GM19438 (cell line): ENCODE measurements around the gene HS3ST6.
"Not testable (repeated sequence)": the region's sequence is repeated elsewhere in the genome, so short reads cannot be mapped to it uniquely, and the experiment has no call there.

Experiments used
- ATAC-seq: cut with Tn5 transposase; IDR thresholded peaks from one replicate; pipeline ENCODE4 v1.9.1; 2021; ENCODE audit warnings: low read depth; ENCODE audit not compliant: unreplicated experiment

HS3ST6 gene

DNA sequence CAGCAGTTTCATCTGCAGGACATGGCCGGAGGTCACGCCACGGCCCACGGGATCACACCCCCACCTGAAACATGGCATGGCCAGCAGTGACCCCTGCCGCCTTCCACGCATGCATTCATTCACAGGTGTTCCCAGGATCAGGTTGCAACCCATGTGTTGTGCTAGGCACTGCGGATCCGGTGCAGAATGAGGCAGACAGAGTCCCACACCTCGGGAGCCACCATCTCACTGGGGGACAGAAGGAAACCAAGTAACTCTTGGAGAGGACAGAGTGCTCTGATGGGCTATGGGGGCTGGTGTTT, 29.1 kb upstream of the HS3ST6 start:
- no peak for ATAC-seq

DNA sequence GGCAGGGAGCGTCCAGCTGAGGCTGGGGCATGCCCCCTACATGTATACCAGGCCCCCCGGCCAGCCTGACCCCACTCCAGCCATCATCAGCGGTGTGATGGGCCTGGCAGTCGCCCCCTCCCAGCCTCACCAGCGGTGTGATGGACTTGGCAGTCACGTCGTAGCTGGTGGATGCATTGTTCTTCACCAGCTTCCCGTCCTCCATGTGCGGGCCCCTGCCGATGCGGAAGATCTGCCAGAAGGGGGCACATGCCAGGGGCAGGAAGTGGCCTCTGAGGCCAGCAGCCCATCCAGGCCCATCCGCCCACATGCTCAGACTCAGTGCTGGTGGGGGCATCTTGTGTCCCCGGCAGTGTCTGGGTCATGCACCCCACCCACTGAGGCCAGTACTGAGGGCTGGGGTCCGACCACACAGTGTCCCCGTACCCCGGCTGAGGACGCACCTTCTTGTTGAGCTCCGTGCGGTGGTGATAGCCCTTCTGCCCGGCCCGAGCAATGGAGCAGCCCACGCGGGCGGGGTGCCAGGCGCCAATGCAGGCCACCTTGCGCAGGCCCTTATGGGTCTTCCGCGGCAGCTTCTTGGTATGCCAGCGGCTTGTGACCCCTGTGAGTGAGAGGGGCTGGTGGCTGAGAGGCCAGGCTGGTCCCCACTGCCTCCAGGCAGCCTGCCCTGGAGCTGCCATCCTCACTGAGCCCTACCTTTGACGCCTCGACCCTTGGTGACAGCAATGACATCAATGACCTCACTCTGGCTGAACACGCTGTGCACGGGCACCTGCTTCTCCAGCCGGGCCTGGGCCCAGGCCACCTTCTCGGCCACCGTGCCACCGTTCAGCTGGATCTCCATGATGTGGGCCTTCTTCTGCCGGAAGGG, 28.5 kb upstream of the HS3ST6 start:
- ATAC-seq, result no peak

DNA sequence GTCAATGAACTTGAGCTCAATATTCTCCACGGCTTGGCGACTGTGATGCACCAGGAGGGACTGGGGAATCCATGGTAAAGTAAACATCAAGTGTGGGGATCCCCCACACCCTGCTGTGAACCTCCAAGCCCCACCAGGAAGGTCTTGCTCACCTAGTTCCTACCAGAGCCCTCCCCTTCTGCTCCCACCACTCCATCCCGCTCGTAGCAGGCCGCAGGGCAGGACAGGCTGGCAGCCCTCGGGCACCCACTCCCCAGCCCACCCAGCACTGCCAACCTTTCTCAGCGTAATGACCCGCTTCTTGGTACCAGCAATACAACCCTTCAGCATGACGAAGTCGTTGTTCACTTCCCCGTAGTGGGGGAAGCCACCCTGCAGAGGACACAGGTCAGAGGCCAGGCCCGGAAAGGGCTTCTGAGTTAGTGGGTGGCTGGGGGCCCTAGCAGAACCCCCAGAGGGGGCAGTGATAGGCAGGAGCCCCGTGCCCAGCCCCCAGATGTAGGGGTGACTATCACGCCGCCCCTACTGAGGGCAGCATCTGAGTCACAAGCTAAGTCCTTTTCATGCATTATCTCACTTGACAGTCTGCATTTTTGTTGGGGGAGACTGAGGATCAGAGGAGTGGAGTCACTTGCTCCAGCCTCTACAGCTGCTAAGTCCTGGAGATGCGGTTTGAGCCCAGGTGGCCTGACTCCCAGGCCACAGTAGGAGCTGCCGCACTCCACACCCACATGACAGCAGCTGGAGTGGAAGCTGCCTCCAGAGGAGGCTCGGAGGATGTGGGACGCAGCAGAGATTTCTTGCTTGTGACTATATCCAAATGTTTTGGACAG, 27.6 kb upstream of the HS3ST6 start:
- no peak for ATAC-seq

DNA sequence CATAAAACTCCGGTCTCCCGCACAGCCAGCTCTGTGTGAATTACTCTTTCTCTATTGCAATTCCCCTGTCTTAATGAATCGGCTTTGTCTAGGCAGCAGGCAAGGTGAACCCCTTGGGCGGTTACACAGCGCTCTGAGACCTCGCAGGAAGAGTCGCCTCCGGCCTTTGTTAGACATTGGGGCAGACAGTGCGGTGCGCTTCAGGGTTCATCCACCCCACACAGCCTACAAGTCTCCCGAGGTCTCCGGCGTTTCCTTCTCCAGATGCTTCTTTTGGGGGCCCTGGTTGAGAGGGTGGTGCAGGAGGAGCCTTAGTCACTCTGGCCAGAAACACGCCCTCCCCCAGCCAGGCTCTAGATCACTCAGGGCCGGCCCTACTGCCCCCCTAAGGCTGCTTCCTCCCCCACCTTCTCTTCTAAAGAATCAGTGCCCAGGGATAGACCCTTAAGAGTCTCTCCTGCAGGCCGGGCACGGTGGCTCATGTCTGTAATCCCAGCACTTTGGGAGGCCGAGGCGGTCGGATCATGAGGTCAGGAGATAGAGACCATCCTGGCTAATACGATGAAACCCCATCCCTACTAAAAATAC, 26.5 kb upstream of the HS3ST6 start:
- ATAC-seq, result no peak

DNA sequence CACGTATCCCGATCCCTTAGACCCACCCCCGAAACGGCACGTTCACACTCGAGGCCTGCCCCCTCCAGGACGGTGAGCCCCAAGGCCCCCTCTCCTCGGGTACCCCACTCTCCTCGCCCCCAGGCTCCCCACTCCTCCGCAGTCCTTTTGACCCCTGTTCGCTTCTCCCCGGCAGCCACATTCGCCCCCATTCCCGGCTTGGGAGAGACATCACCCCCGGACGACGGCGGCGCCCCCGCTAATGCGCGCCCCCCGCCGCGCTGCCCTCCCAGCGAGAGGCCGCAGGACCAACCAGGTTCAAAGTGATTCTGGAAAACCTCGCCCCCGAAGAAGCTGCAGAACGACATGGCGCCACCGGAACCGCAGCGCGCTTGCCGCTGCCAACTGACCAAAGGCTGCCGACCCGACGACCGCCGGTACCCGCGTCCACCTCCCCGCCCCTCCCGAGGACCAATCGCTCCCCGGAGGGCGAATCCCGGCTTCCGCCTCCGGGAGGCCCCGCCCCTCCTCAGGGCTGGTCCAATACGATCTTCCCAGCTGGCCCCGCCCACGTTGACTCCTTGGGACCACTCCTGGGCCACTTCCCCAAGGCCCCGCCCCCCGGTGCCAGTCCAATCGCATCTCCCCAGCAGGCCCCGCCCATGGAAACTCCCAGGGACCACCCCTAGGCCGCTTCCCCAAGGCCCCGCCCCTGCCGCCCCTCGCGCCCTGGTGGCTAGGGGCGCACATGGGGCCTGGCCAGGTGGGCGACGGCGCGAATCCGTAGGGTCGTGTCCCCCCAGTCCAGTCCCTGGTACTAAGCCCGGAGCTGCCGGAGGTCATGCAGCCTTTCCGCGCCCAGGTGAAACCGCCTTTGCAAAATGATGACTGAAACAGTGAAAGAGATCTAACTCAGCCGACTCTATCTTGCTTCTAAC, 24.9 kb upstream of the HS3ST6 start, which contains the start of gene MSRB1:
Gene MSRB1 (minus strand): TSS at position 390 of the 917 bp plus-strand sequence. CDS start 43 bp downstream, at position 347.
- ATAC-seq, result peak; percentile 93

DNA sequence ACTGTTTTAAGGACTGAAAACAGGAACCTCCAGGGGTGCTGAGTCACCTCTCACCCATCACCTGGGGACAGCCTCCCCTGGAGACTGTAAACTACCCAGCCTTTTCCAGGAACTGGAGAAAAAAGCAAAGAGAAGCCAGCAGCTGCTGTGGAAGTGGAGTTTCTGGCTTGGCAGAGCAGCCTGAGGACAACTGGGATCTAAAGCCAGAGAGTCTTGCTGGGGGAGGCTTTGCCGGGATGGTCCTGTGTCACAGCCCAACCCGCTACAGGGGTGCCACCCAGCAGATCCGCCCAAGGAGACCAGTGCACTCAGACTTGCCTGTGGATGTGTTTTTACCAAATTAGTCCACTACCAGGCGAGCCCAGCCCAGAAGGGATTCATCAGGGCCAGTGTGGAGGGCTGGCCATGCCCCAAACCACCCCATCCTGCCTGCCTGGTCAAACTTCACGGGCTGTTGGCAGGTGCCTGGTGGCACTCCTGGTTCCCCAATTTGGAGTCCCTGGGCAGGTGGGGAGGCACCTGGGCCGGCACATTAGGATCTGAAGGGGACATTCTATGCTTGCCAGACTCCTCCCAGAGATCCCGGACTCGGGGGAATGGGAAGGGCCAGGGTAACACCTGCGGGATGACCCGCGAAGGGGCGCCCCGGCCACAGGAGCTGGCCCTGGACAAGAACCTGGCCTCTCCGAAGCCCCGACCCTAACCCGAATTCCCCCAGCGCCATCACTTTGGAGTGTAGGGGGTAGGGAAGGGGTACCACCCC, 24.0 kb upstream of the HS3ST6 start:
- ATAC-seq, result no peak

DNA sequence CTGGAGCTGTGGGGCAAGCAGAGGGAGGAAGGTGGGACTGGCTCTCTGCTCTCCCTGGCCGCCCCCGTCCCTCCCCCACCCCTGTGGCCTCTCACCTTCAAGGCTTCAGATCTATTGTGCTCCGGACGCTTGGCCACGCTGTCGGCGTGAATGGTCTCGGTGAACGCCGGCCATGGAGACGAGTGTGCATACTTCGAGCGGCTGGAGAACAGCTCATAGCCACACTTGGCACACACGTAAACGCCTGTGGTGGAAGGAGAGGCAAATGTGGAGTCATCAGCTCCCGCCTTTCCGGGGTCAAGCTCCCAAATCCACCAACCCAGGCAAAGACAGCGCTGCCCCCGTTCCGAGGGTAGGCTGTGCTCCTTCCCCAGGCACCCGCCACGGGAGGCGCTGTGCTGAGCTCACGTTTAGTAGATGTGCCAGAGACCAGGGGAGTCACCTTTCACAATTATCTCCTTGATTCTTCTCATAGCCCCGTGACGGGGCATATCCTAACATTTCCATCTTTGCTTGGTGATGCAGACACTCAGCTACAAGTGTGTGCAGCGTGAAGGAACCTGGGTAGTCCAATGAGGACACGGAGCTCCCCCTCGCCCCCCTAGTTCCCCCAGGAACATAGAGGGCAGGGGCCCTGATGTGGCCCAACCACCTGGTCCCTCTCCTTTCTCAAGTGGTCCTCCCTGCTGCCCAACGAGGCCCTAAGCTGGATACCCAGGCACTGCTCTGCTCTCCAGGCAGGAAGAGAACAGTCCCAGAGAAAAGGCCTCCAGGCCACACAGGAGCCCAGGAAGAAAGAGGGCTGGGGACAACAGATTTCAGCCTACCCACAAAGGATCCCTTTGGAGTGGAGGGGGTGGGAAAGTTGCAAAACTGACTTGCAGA, 23.2 kb upstream of the HS3ST6 start:
- ATAC-seq, result no peak

DNA sequence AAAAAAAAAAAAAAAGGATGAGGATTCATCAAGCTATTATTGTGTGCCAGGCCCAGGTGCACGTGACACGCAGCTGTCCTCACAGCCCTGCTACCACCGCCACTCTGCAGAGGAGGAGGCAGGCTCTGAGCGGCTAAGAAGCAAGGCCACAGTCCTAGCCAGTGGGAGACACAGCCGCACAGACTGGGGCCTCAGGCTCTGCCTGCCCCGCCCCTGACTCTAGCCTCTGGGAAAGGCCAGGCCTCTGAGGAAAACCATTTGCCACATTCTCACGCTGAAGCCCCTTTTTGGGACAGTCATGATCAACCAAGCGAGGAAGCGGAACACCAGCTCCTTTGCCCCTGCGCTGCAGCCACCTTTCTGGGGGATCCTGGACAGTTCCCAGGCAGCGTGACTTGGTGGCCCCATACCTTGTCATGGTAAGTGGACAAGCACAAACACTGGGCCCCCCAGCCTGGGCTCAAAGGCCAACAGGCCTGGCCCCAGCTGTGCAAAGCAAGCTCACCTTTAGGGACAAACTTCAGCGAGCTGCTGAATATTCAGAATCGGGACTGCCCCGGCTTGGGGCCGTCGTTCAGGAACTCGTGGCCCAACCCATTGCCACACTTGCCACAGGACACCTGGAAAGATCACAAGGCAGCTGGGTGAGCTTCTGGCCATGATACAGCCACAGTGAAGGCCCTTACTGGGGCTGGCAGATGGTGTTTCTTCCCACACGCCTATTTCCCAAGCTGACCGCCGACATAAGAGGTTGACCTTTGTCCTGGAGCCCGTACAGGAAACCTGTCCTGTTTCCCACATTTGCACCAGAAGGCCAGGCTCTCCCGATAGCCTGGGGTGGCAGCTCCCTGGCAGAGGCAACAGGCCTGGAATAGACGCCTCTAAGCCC, 22.3 kb upstream of the HS3ST6 start:
- no peak for ATAC-seq

DNA sequence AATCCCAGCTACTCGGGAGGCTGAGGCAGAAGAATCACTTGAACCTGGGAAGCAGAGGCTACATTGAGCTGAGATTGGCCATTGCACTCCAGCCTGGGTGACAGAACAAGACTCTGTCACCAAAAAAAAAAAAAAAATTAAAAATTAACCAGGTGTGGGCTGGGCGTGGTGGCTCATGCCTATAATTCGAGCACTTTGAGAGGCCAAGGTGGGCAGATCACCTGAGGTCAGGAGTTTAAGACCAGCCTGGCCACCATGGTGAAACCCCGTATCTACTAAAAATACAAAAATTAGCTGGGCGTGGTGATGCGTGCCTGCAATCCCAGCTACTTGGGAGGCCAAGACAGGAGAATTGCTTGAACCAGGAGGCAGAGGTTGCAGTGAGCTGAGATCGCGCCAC, 21.6 kb upstream of the HS3ST6 start:
- not testable (repeated sequence) for ATAC-seq

DNA sequence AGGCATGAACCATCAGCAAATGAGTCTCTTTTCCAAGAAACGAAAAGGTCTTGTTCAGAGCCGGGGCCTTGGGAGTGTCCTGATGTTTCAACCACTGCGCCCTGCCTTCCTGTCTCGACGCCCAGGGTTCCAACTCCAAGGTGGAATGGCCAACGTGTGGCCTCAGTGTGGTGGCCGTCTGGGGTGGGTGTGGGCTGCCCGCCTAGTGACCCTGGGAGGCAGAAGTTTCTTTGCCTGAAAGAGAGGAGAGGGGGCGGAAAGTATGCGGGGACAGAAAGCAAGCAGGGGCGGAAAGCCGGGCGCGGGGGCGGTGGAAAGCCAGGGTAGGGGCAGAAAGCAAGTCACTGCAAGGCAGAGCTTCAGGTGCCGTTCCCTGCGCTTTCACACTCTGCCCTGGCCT, 20.7 kb upstream of the HS3ST6 start:
- ATAC-seq, result no peak

DNA sequence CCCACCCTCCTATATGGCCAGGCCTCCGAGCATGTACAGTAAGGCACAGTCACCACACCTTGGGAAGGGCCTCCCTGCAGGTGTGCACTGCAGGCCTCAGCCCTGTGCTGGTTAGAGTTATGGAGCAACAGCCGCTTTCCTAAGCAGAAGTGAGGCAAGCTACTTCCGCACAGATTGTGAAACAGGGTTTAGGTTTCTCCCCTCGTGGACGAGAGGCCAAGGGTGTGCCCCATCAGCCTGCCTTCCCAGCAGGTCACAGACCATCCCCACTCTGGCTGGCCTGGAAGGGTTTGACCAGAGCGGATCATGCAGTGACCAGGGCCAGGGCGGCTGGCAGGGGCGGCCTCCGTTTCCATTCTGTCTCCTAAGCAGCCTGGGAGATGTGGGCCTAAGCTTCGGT, 20.1 kb upstream of the HS3ST6 start:
- ATAC-seq, result no peak

DNA sequence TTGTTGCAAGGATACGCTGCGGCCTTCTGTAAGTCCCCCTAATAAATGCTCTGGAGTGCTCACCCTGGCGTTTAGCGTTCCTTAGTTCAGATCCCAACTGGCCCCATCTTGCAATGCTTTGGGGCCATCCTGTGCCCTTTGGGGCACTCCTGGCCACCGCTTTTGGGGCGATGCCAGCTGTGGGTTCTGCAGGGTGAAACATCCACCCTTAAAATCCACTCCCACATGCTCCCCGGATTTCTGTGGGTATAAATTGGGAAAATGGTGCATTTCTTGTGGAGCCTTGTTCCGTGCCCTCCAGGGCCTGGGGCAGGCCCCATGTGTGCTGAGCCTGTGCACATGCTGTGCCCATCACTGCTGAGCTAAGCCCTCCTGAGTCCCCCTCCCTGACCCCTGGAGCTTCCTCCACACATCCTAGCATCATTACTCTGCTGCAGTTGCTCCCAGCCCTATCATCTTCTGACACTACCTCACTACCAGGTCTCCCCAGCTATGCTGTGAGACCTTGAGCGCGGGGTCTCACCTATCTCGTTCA, 18.8 kb upstream of the HS3ST6 start:
- no peak for ATAC-seq

DNA sequence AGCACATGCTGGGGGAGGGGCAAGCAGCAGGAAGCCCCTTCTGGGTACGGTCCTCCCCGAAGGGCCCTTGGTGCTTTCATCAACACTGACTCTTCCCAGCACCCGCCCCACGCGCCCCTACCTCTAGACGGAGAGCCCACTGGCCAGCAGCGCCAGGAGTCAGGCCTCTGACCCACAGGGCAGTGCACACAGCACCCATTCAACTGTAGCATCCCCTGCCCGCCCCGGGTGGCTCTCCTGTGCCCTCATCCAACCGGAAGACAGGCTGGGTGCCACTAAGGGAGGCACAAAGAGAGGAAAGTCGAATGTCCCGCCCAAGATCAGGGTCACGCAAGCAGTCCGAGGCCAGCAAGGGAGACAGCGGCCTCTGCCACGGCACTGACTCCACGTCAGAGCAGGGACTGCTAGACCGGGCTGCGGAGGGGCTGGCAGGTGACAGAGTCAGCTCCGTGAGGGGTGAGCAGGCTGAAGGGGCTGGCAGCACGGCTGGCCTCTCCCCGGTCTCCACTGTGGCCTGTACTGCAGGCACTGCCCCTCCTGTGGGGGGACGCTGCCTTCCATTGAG, 15.0 kb upstream of the HS3ST6 start:
- ATAC-seq, result no peak

DNA sequence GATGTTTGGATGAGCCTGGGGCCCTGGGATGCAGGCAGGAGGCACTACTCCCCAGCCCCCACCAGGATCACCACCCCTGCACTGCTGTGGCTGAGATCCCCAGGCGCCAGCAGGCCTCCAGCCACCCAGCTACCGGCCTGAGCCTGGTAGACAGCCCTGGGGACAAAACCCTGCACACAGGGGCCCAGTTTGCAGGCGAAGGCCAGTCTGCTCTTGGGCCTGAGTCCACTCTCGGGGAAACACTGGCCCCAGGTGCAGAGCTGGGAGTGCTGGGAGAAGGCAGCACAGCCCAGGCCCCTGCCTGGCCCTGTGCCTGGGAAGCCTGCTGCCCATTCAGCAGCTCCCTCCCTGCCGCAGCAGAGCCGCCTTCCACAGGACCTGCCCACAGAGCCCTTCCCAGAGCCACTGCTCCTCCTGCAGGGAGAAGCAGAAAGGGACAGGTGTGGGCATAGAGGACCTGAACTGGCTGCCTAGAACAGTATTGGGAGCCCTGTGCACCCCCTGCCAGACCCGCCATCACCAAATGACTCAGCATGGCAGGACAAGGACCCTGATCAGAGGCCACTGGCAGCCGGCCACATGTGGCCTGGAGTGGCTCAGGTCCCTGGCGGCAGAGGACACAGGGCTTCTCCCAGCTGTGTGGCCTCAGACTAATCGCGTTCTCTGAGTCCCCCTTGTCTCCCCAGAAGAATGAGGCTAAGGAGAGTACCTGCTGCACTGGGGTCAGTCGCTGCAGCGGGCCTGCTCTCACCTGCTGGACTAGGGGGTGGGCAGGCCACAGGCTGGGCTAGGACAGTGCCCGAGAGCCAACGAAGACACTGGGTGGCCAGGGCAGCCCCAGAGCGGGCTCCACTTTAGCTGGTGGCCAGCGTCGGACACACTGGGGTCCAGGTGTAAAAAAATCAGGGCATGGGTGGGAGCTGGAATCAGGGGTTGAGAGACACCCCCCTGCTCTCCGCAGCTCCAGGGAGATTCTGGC, 14.1 kb upstream of the HS3ST6 start:
- ATAC-seq, result no peak

DNA sequence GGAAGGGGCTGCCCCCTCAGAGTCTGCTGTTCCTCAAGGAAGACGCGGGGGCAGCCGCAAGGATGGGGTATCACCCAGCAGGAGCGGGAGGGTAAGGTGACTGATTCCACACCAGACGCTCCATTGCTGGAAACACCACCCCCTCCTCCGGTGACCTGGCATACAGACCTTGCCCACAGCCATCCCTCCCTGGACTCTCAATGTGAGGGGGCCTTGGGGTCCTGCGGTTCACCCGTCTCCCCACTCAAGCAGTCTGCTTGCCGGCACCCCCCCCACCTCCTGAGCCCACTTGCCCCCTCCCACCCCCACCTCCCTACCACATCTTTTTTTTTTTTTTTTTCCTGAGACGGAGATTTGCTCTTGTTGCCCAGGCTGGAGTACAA, 12.1 kb upstream of the HS3ST6 start:
- ATAC-seq, result no peak
